K562 (cell line): ENCODE results near the gene SREBF1. TPM values are rescaled to one million over a fixed set of nuclear protein-coding genes. Genes with fewer than 3 reads are reported as not detected.

Source experiments
- ATAC-seq: fragments of 200-7000 bp; cut with Tn5 transposase; 3 replicates; pipeline ENCODE4 v1.9.1; 2020; ENCODE audit warnings: moderate library complexity
- BruUV-seq: library from RNA; stranded (reverse); fragments of 400-500 nt; replicated peaks from 2 replicates; lab custom pipeline; 2021; lab: Mats Ljungman, UMichigan
- CTCF ChIA-PET: fragments of 300-600 bp; formaldehyde crosslinking; extraction: SDS; loops from one replicate; lab custom pipeline; 2021; ENCODE audit warnings: low intra/inter-chr PET ratio; lab: Yijun Ruan, JAX
- POLR2A ChIA-PET: fragments of 300-600, 350-650 bp; sonication (Branson Sonifier 250); formaldehyde crosslinking; extraction: SDS; loops from one replicate; lab custom pipeline; 2021; ENCODE audit warnings: antibody characterized with exemption, inconsistent platforms; lab: Yijun Ruan, JAX
- DNase-seq, 4 experiments: peaks; one replicate each; pipeline versions ENCODE4 v3.0.0 to v3.0.0-alpha.2; 2011 to 2018; ENCODE audit warnings: low spot score in 3 of 4, mixed read lengths in 3 of 4; ENCODE audit errors: extremely low read depth in 1 of 4
- FAIRE-seq: peaks from 2 replicates; lab custom pipeline; 2011; peaks lifted over from hg19 to GRCh38; lab: Jason Lieb, UNC
- H2AFZ ChIP-seq: 2 replicates; pipeline ENCODE4 v1.6.0; 2011; ENCODE audit warnings: low read depth, low read length, control low read depth, inconsistent platforms
- H3K27ac ChIP-seq: fragments of 200-600 bp; 3 replicates; pipeline ENCODE4 v1.8.0; 2011; ENCODE audit warnings: low read depth, mild to moderate bottlenecking, control low read depth, inconsistent platforms, low read length, moderate library complexity, mixed read lengths; ENCODE audit errors: extremely low read depth
- H3K27me3 ChIP-seq, 2 experiments: fragments of 300-600 bp in 1 of 2; 2 replicates in 1 of 2; 3 replicates in 1 of 2; pipeline versions ENCODE4 v1.6.0 to v1.8.0; 2011; ENCODE audit warnings: inconsistent platforms in 2 of 2, low read length in 2 of 2, mild to moderate bottlenecking in 1 of 2, mixed read lengths in 1 of 2, moderate library complexity in 1 of 2; ENCODE audit not compliant: control insufficient read depth in 2 of 2, insufficient read depth in 2 of 2
- H3K36me3 ChIP-seq: fragments of 300-600 bp; 3 replicates; pipeline ENCODE4 v1.8.0; 2011; ENCODE audit warnings: mild to moderate bottlenecking, low read length, inconsistent platforms; ENCODE audit not compliant: control insufficient read depth, insufficient read depth
- H3K4me1 ChIP-seq, 2 experiments: fragments of 200-600 bp in 1 of 2; replicated peaks in 1 of 2; 2 replicates in 1 of 2; 3 replicates in 1 of 2; pipeline versions ENCODE4 v1.5.1 to v1.8.0; 2011; ENCODE audit warnings: inconsistent platforms in 2 of 2, low read length in 2 of 2, mild to moderate bottlenecking in 1 of 2, mixed read lengths in 1 of 2, moderate library complexity in 1 of 2; ENCODE audit not compliant: control insufficient read depth in 2 of 2, insufficient read depth in 2 of 2
- H3K4me2 ChIP-seq: 2 replicates; pipeline ENCODE4 v1.6.1; 2011; ENCODE audit warnings: low read length, control low read depth, inconsistent platforms, mixed read lengths; ENCODE audit not compliant: insufficient read depth
- H3K4me3 ChIP-seq: fragments of 200-600 bp; sonication (generic), shearing (Covaris generic); 2 replicates; pipeline ENCODE4 v1.5.1; 2016; ENCODE audit warnings: control low read depth, inconsistent platforms
- H3K79me2 ChIP-seq: fragments of 200-600 bp; 3 replicates; pipeline ENCODE4 v1.8.0; 2011; ENCODE audit warnings: low read length, inconsistent platforms; ENCODE audit not compliant: control insufficient read depth, insufficient read depth
- H3K9ac ChIP-seq, 2 experiments: 2 replicates each; pipeline versions ENCODE4 v1.6.0 to v1.6.1; 2011; ENCODE audit warnings: low read depth in 2 of 2, low read length in 2 of 2, control low read depth in 1 of 2, inconsistent platforms in 1 of 2, mild to moderate bottlenecking in 1 of 2, mixed read lengths in 1 of 2; ENCODE audit not compliant: insufficient read depth in 1 of 2
- H3K9me1 ChIP-seq: one replicate; pipeline ENCODE4 v1.6.0; 2011; ENCODE audit warnings: inconsistent platforms, mild to moderate bottlenecking, low read length, moderate library complexity; ENCODE audit not compliant: control insufficient read depth, insufficient read depth
- H3K9me3 ChIP-seq: replicated peaks from 2 replicates; pipeline ENCODE4 v1.5.1; 2011; ENCODE audit warnings: low read depth, low read length, inconsistent platforms; ENCODE audit not compliant: control insufficient read depth, insufficient read depth
- H4K20me1 ChIP-seq: replicated peaks from 2 replicates; pipeline ENCODE4 v1.6.1; 2011; ENCODE audit warnings: low read length, inconsistent platforms, mixed read lengths; ENCODE audit not compliant: control insufficient read depth, insufficient read depth
- ATF1 ChIP-seq, 2 experiments: fragments of 450-650 bp in 1 of 2; IDR thresholded peaks; 2 replicates each; pipeline ENCODE4 v1.6.1; 2016; ENCODE audit warnings: missing compliant biosample characterization in 1 of 2, missing genetic modification characterization in 1 of 2
- CEBPB ChIP-seq: fragments of 450-650 bp; IDR thresholded peaks from 2 replicates; pipeline ENCODE4 v1.6.1; 2016; ENCODE audit warnings: missing genetic modification characterization, missing compliant biosample characterization
- EP400 ChIP-seq: fragments of 450-650 bp; IDR thresholded peaks from 2 replicates; pipeline ENCODE4 v1.6.1; 2017; ENCODE audit warnings: antibody characterized with exemption, mild to moderate bottlenecking, moderate library complexity
- JUN ChIP-seq, 2 experiments: sonication (generic) in 1 of 2; formaldehyde crosslinking in 1 of 2; IDR thresholded peaks; 2 replicates each; pipeline versions ENCODE4 v1.6.1 to v1.8.0; 2012 to 2022; ENCODE audit warnings: borderline replicate concordance in 2 of 2, mild to moderate bottlenecking in 2 of 2, improper control_type of control experiment in 1 of 2, low read depth in 1 of 2, low read length in 1 of 2, missing genetic modification reagents in 1 of 2
- JUND ChIP-seq, 2 experiments: IDR thresholded peaks; 2 replicates in 1 of 2; 3 replicates in 1 of 2; pipeline ENCODE4 v1.6.1; 2011; ENCODE audit warnings: borderline replicate concordance in 2 of 2, low read depth in 2 of 2, low read length in 2 of 2, improper control_type of control experiment in 1 of 2, missing biosample characterization in 1 of 2, missing genetic modification characterization in 1 of 2, missing genetic modification reagents in 1 of 2
- KDM5B ChIP-seq: fragments of 200-600 bp; sonication (generic); IDR thresholded peaks from 2 replicates; pipeline ENCODE4 v1.6.1; 2012; ENCODE audit warnings: low read depth, mild to moderate bottlenecking, moderate library complexity, low read length, control low read depth, inconsistent platforms; ENCODE audit not compliant: insufficient replicate concordance
- TAF1 ChIP-seq: IDR thresholded peaks from 2 replicates; pipeline ENCODE4 v1.6.1; 2011; ENCODE audit warnings: mild to moderate bottlenecking, low read length, moderate library complexity; ENCODE audit not compliant: insufficient read depth, control insufficient read depth, severe bottlenecking; ENCODE audit errors: extremely low read depth
- WGBS: fragments of 100-300 bp; shearing (Covaris generic); methylation state at CpG from one replicate; pipeline ENCODE4 v1.1.6; 2016; ENCODE audit warnings: low coverage, mixed read lengths; ENCODE audit not compliant: insufficient coverage; ENCODE audit errors: missing lambda C conversion rate; 5-methylcytosine and 5-hydroxymethylcytosine counted together
- in situ Hi-C: fragments of 300-500 bp; cut with MboI; formaldehyde crosslinking; loops from 4 replicates; pipeline ENCODE4 v1.15.0; 2018; ENCODE audit warnings: inconsistent platforms, mixed read lengths
- intact Hi-C: fragments of 100-400 bp; cut with micrococcal nuclease; formaldehyde crosslinking; loops from 2 replicates; pipeline ENCODE4 v1.14.2; 2022
- polyA plus RNA-seq, 8 experiments: library from polyadenylated mRNA; depleted of rRNA in 4 of 8; stranded (reverse) in 5 of 8; unstranded in 3 of 8; fragments of >200 nt; fragmentation: Nextera tagmentation in 2 of 8; fragmentation: Illumina TruSeq in 1 of 8; extraction: Ambion mirVana in 2 of 8; extraction: Trizol in 1 of 8; gene quantifications; 2 replicates each; pipeline versions ENCODE4 v1.2.1 to v1.2.3, GENCODE V29; 2011 to 2014; ENCODE audit warnings: inconsistent platforms in 1 of 8, missing spikeins in 1 of 8
- total RNA-seq, 7 experiments: library from RNA; depleted of rRNA in 6 of 7; stranded (reverse); fragments of >200 nt in 6 of 7; fragmentation: Illumina TruSeq in 2 of 7; extraction: Trizol in 2 of 7; gene quantifications; 2 replicates each; pipeline versions ENCODE4 v1.2.1 to v1.2.3, GENCODE V29; 2011 to 2021; ENCODE audit warnings: low replicate concordance in 1 of 7
- TF ChIP-seq, protein P1 (sequence below): sonication (generic); formaldehyde crosslinking; IDR thresholded peaks from 2 replicates; pipeline ENCODE4 v1.8.0; 2023; ENCODE audit warnings: mild to moderate bottlenecking, missing genetic modification reagents
- TF ChIP-seq, protein P2 (sequence below): fragments of 450-650 bp; IDR thresholded peaks from 2 replicates; pipeline ENCODE4 v1.6.1; 2017; ENCODE audit warnings: antibody characterized with exemption, mild to moderate bottlenecking
- TF ChIP-seq, protein P3 (sequence below): fragments of 450-650 bp; formaldehyde crosslinking; IDR thresholded peaks from 2 replicates; pipeline ENCODE4 v1.4.0; 2022; ENCODE audit warnings: mild to moderate bottlenecking, moderate library complexity

Gene SREBF1
- total and polyA plus RNA-seq, 9 of the 15 experiments (the other 6 are each of a cell fraction or from before 2014, with no cell fraction given), result 1.6 to 169 (median 69.4) TPM

DNA sequence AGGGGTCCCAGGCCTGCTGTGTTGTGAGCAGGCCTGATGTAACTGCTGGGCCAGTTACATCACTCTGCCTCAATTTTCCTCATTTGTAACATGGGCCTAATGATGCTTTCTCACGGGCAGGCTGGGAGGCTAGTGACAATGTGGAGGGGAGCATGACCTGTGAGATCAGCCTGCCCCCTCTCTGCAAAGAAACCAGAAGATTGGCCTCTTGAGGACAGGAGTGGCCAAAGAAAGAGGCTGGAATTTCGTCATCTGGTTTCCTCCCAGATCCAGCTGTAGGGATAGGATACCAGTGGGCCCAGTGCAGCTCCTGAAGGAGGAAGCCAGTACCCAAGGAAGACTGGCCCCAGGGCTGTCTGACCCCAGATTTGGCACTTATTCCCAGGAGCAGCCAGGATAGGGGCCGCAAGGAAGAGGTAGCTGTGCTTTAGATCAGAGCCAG, 615 bp upstream of the SREBF1 start:
- in situ Hi-C loops (no loop called here), intact Hi-C loops (loop anchor here (2.0 kb wide), 2 partner anchors 13 to 15 kb away; no protein-coding TSS in a partner anchor)
- peak overlapping the region; percentile 94 for H3K4me3 ChIP-seq
- peaks cover 64 to 76% of the 10 kb centered on the region in 2 experiments for H3K4me1 ChIP-seq
- ChIA-PET POLR2A (interaction anchor here (0.7 to 6.7 kb wide), 14 partner anchors 11 to 325 kb away, joined by 3 to 102 read pairs (median 4); no protein-coding TSS in a partner anchor), CTCF (no interaction called here)
- ATAC-seq (peak; percentile 3; the same call in 2 of the 3 replicates), DNase-seq (peak in 1 of 4 experiments; percentile 70), FAIRE-seq (peak; percentile 15)
- H3K9me3 ChIP-seq, result no peaks in the 10 kb centered on the region
- TSS peak; percentile 83 for BruUV-seq
- H2AFZ ChIP-seq, result no peak overlapping the region
- H3K79me2 ChIP-seq, result peaks cover 76% of the 10 kb centered on the region
- H3K9ac ChIP-seq, result peak overlapping the region; percentile 99
- H4K20me1 ChIP-seq, result peaks cover 5% of the 10 kb centered on the region; the same call in 1 of the 2 replicates
- H3K27me3 ChIP-seq, result no peaks in the 10 kb centered on the region
- peak overlapping the region; percentile 97 for H3K4me2 ChIP-seq
- peaks cover 24% of the 10 kb centered on the region; the same call in 2 of the 3 replicates for H3K36me3 ChIP-seq
- 33% methylated on average over 2 of the region's 3 CpGs for WGBS
- peak overlapping the region; percentile 100 for H3K27ac ChIP-seq
- no peaks in the 10 kb centered on the region for H3K9me1 ChIP-seq
- peak; percentile 35; the same call in 1 of the 2 replicates for TF ChIP-seq JUND (IDR thresholded peaks at IDR 0.05; ENCODE audit: borderline replicate concordance, low read depth, low read length)
- no peak; the same call in 2 of the 3 replicates for TF ChIP-seq JUND (tag; IDR thresholded peaks at IDR 0.05; ENCODE audit: borderline replicate concordance, low read depth, low read length)
- TF ChIP-seq, protein P1, sequence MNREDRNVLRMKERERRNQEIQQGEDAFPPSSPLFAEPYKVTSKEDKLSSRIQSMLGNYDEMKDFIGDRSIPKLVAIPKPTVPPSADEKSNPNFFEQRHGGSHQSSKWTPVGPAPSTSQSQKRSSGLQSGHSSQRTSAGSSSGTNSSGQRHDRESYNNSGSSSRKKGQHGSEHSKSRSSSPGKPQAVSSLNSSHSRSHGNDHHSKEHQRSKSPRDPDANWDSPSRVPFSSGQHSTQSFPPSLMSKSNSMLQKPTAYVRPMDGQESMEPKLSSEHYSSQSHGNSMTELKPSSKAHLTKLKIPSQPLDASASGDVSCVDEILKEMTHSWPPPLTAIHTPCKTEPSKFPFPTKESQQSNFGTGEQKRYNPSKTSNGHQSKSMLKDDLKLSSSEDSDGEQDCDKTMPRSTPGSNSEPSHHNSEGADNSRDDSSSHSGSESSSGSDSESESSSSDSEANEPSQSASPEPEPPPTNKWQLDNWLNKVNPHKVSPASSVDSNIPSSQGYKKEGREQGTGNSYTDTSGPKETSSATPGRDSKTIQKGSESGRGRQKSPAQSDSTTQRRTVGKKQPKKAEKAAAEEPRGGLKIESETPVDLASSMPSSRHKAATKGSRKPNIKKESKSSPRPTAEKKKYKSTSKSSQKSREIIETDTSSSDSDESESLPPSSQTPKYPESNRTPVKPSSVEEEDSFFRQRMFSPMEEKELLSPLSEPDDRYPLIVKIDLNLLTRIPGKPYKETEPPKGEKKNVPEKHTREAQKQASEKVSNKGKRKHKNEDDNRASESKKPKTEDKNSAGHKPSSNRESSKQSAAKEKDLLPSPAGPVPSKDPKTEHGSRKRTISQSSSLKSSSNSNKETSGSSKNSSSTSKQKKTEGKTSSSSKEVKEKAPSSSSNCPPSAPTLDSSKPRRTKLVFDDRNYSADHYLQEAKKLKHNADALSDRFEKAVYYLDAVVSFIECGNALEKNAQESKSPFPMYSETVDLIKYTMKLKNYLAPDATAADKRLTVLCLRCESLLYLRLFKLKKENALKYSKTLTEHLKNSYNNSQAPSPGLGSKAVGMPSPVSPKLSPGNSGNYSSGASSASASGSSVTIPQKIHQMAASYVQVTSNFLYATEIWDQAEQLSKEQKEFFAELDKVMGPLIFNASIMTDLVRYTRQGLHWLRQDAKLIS (CRISPR knock-in tag), result peak; percentile 33; the same call in 1 of the 2 replicates
- TF ChIP-seq, protein P2, sequence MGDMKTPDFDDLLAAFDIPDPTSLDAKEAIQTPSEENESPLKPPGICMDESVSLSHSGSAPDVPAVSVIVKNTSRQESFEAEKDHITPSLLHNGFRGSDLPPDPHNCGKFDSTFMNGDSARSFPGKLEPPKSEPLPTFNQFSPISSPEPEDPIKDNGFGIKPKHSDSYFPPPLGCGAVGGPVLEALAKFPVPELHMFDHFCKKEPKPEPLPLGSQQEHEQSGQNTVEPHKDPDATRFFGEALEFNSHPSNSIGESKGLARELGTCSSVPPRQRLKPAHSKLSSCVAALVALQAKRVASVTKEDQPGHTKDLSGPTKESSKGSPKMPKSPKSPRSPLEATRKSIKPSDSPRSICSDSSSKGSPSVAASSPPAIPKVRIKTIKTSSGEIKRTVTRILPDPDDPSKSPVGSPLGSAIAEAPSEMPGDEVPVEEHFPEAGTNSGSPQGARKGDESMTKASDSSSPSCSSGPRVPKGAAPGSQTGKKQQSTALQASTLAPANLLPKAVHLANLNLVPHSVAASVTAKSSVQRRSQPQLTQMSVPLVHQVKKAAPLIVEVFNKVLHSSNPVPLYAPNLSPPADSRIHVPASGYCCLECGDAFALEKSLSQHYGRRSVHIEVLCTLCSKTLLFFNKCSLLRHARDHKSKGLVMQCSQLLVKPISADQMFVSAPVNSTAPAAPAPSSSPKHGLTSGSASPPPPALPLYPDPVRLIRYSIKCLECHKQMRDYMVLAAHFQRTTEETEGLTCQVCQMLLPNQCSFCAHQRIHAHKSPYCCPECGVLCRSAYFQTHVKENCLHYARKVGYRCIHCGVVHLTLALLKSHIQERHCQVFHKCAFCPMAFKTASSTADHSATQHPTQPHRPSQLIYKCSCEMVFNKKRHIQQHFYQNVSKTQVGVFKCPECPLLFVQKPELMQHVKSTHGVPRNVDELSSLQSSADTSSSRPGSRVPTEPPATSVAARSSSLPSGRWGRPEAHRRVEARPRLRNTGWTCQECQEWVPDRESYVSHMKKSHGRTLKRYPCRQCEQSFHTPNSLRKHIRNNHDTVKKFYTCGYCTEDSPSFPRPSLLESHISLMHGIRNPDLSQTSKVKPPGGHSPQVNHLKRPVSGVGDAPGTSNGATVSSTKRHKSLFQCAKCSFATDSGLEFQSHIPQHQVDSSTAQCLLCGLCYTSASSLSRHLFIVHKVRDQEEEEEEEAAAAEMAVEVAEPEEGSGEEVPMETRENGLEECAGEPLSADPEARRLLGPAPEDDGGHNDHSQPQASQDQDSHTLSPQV, result peak; percentile 16; the same call in 1 of the 2 replicates
- TF ChIP-seq JUN (IDR thresholded peaks at IDR 0.05; ENCODE audit: borderline replicate concordance, low read depth, low read length), result peak; percentile 67
- no peak for TF ChIP-seq JUN (CRISPR knock-in tag; IDR thresholded peaks at IDR 0.05; ENCODE audit: borderline replicate concordance)
- peak; percentile 36 for TF ChIP-seq EP400
- TF ChIP-seq KDM5B, result peak; percentile 66
- no peak for TF ChIP-seq TAF1
- TF ChIP-seq, protein P3, sequence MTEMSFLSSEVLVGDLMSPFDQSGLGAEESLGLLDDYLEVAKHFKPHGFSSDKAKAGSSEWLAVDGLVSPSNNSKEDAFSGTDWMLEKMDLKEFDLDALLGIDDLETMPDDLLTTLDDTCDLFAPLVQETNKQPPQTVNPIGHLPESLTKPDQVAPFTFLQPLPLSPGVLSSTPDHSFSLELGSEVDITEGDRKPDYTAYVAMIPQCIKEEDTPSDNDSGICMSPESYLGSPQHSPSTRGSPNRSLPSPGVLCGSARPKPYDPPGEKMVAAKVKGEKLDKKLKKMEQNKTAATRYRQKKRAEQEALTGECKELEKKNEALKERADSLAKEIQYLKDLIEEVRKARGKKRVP (CRISPR knock-in tag), result peak; percentile 0; the same call in 1 of the 2 replicates
- TF ChIP-seq CEBPB (tag), result peak; percentile 81
- no peak for TF ChIP-seq ATF1 (CRISPR knock-in tag; IDR thresholded peaks at IDR 0.05)
- TF ChIP-seq ATF1 (tag; IDR thresholded peaks at IDR 0.05), result 0 out of 2 replicates have a peak, but pooled peaks have one; percentile 1
